KMS-11 (cell line): ENCODE results near the gene ADGRB2.

Experiments
- H2AFZ ChIP-seq: fragments of 200-600 bp; sonication (generic); 2 replicates; pipeline ENCODE4 v1.6.1; 2016; ENCODE audit warnings: antibody characterized with exemption, mixed run types, low read depth
- H3K27ac ChIP-seq: fragments of 200-600 bp; sonication (generic); 2 replicates; pipeline ENCODE4 v1.6.1; 2016; ENCODE audit warnings: mild to moderate bottlenecking, mixed run types
- H3K27me3 ChIP-seq: fragments of 200-600 bp; sonication (generic); 2 replicates; pipeline ENCODE4 v1.6.1; 2017; ENCODE audit warnings: mild to moderate bottlenecking, low read depth, mixed run types, moderate library complexity; ENCODE audit not compliant: insufficient read depth
- H3K36me3 ChIP-seq: fragments of 200-600 bp; sonication (generic); 2 replicates; pipeline ENCODE4 v1.6.1; 2017; ENCODE audit warnings: mild to moderate bottlenecking, mixed run types; ENCODE audit not compliant: insufficient read depth
- H3K4me1 ChIP-seq: fragments of 200-600 bp; sonication (generic); 2 replicates; pipeline ENCODE4 v1.6.1; 2016; ENCODE audit warnings: mild to moderate bottlenecking, low read depth, mixed run types; ENCODE audit not compliant: poor library complexity, severe bottlenecking
- H3K4me2 ChIP-seq: fragments of 200-600 bp; sonication (generic); 2 replicates; pipeline ENCODE4 v1.7.0; 2016; ENCODE audit warnings: mild to moderate bottlenecking, mixed run types
- H3K4me3 ChIP-seq: fragments of 200-600 bp; sonication (generic); IDR thresholded peaks from 2 replicates; pipeline ENCODE4 v1.6.1; 2017; ENCODE audit warnings: low read depth, low read length, mixed read lengths; ENCODE audit not compliant: insufficient read depth
- H3K79me2 ChIP-seq: fragments of 200-600 bp; sonication (generic); 2 replicates; pipeline ENCODE4 v1.6.1; 2016; ENCODE audit warnings: low read depth, mixed run types; ENCODE audit not compliant: insufficient read depth
- H3K9ac ChIP-seq: fragments of 200-600 bp; sonication (generic); 2 replicates; pipeline ENCODE4 v1.6.1; 2016; ENCODE audit warnings: mild to moderate bottlenecking, mixed run types
- H4K20me1 ChIP-seq: fragments of 200-600 bp; sonication (generic); 2 replicates; pipeline ENCODE4 v1.6.1; 2016; ENCODE audit warnings: mild to moderate bottlenecking, mixed run types; ENCODE audit not compliant: insufficient read depth
- TF ChIP-seq, protein P1 (sequence below): fragments of 200-600 bp; sonication (generic); conservative IDR thresholded peaks from 2 replicates; pipeline ENCODE4 v1.6.1; 2017; ENCODE audit warnings: low read depth, mild to moderate bottlenecking, antibody characterized with exemption, low read length, moderate library complexity, mixed read lengths

The ADGRB2 gene

DNA sequence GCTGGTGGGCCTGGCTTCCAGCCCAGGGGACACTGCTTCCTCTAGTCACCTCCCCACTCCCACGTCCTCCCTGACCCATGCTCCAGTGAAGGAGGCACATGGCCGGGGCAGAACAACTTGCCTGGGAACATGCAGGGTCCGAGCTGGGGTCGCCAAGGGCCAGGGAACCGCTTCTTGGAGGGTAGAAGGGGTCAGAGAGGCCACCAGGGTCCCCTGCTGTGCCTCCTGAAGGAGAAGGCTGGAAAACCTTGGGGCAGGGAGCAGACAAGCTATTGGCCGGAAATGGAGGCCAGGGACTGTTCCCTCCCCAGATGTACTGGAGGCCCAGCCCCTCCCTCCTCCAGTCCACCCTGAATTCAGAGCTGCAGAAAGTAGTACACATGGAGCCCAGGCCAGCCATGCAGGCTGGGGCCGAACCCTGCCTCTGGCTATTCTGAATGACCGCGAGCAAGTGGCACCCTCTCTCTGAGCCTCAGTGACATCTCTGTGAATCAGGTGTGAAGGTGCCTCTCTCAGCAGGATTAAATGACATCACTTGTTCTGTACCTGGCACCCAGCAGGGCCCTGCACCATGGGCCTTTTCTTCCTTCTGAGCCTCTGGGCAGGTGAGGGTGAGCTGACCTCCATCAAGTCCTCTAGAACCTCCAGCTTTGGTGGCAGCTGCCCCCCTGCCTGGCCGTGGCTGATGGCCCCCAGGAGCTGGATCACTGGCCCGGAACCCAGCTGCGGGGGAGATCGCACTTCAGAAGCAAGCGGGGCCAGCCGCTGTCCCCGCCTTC, 35.9 kb upstream of the ADGRB2 start:
- Histone ChIP-seq H3K27ac (no peak overlapping the region), H3K9ac (no peak overlapping the region), H3K4me1 (no peaks in the 10 kb centered on the region), H3K4me2 (no peak overlapping the region), H2AFZ (no peak overlapping the region), H3K79me2 (no peaks in the 10 kb centered on the region), H3K4me3 (no peak overlapping the region), H4K20me1 (no peaks in the 10 kb centered on the region; the same call in 1 of the 2 replicates), H3K27me3 (peaks cover 24% of the 10 kb centered on the region), H3K36me3 (no peaks in the 10 kb centered on the region)
- TF ChIP-seq, protein P1, sequence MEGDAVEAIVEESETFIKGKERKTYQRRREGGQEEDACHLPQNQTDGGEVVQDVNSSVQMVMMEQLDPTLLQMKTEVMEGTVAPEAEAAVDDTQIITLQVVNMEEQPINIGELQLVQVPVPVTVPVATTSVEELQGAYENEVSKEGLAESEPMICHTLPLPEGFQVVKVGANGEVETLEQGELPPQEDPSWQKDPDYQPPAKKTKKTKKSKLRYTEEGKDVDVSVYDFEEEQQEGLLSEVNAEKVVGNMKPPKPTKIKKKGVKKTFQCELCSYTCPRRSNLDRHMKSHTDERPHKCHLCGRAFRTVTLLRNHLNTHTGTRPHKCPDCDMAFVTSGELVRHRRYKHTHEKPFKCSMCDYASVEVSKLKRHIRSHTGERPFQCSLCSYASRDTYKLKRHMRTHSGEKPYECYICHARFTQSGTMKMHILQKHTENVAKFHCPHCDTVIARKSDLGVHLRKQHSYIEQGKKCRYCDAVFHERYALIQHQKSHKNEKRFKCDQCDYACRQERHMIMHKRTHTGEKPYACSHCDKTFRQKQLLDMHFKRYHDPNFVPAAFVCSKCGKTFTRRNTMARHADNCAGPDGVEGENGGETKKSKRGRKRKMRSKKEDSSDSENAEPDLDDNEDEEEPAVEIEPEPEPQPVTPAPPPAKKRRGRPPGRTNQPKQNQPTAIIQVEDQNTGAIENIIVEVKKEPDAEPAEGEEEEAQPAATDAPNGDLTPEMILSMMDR = no peak

DNA sequence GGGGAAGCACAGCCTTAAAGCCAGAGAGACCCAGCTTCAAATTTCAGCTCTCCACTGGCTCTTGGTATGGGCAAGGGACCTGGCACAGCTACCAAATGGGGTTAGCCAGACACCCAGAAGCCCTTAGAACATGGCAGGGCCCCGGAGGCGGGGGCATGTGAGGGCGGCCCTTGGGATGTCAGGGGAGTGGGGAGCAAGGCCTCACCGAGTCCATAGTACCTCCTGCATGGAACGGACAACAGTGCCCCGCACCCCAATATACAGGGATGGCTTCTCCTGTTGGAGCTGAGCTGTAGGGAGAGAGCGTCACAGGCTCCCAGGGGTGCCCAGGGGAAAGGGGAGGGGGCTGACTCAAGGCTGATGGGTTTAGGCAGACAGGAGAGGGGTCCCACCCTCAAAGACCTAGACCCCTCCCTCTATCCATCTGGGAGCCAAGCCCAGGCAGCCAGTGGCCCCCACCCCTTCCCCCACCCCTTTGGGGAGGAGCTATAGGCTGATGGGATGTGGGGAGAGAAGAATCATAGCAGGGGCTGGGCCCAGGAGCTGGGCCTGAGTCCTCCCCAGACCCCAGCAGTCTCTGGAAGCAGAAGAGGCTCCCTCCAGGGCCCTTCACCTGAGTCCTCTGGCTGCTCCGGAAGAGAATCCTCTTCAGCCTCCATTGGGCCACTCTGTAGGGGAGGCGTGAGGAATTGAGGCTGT, 35.2 kb upstream of the ADGRB2 start:
- peaks cover 27% of the 10 kb centered on the region for H3K27me3 ChIP-seq
- H3K4me3 ChIP-seq = no peak overlapping the region
- H3K27ac ChIP-seq = no peak overlapping the region
- no peaks in the 10 kb centered on the region for H3K79me2 ChIP-seq
- H3K9ac ChIP-seq = no peak overlapping the region
- no peaks in the 10 kb centered on the region for H3K4me1 ChIP-seq
- H4K20me1 ChIP-seq = no peaks in the 10 kb centered on the region; the same call in 1 of the 2 replicates
- TF ChIP-seq, protein P1 = no peak
- H3K4me2 ChIP-seq = no peak overlapping the region
- no peaks in the 10 kb centered on the region for H3K36me3 ChIP-seq
- H2AFZ ChIP-seq = no peak overlapping the region

DNA sequence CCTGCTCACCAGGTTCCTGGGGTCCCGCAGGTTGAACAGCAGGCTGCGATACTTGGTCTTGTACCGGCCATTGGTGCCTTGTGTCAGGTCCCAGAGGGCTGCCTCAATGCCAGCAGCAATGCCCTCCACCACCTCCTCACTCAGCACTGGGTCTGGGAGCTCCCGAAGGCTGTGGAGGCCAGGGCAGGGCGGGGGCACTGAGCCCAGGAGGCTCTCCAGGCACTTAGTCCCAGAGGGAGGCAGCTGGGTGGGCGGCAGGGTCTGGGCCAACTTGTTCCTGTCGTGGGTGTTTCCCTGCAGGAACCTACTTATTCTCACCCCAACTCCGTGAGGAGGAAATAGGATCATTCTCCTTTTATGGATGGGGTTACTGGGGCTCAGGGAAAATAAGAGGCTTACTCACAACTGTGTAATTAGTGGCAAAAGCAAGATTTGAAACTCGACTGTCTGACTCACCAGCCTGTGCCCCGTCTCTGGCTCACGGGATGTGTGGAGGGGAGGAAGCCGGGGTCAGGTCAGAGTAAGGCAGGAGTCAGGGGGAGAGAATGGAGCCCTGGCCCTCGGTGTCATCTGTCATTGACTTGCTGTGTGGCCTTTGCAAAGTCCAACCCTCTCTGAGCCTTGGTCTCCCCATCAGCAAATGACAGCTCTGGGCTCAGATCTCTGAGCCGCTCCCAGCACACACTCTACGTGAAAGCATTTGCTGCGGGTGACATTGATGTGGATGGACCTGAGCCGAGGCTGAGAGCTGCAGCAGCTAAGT, 34.5 kb upstream of the ADGRB2 start:
- H3K4me2 ChIP-seq = no peak overlapping the region
- H3K36me3 ChIP-seq = no peaks in the 10 kb centered on the region
- H2AFZ ChIP-seq = no peak overlapping the region
- TF ChIP-seq, protein P1 = no peak
- H3K79me2 ChIP-seq = no peaks in the 10 kb centered on the region
- no peak overlapping the region for H3K9ac ChIP-seq
- no peaks in the 10 kb centered on the region for H3K4me1 ChIP-seq
- no peak overlapping the region for H3K27ac ChIP-seq
- H4K20me1 ChIP-seq = no peaks in the 10 kb centered on the region
- no peak overlapping the region for H3K4me3 ChIP-seq
- H3K27me3 ChIP-seq = peaks cover 27% of the 10 kb centered on the region

DNA sequence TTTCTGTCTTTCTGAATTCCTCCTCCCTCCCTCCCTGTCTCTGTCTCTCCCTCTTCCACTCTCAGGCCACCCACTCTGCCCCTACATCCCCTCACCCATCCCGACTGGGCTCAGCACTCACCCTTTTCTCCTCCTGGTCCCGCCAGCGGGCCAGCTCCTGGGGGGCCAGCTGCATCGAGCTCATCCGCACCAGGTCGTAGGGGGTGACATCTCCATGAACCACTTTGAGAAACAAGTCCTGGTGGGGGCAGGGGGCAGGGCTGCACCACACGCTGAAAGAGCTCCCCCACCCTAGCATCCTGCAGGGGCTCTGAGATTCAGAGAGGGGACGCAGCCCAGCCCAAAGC, 33.9 kb upstream of the ADGRB2 start:
- Histone ChIP-seq H3K4me2 (no peak overlapping the region), H3K4me3 (no peak overlapping the region), H3K27ac (no peak overlapping the region), H3K4me1 (no peaks in the 10 kb centered on the region), H3K27me3 (peaks cover 27% of the 10 kb centered on the region), H4K20me1 (no peaks in the 10 kb centered on the region), H3K79me2 (no peaks in the 10 kb centered on the region), H2AFZ (no peak overlapping the region), H3K36me3 (no peaks in the 10 kb centered on the region), H3K9ac (no peak overlapping the region)
- TF ChIP-seq, protein P1 = no peak
